Neural progenitor cell (in vitro differentiated cells): ENCODE data around the gene TSPYL2. TPM values are rescaled to one million over a fixed set of nuclear protein-coding genes. Genes with fewer than 3 reads are reported as not detected.

ENCODE experiments used
- DNase-seq: peaks from one replicate; pipeline ENCODE4 v3.0.0-alpha.2; 2016; ENCODE audit warnings: low spot score
- H2AFZ ChIP-seq: fragments of 200-600 bp; sonication (generic); replicated peaks from 2 replicates; pipeline ENCODE4 v1.6.1; 2016; ENCODE audit warnings: antibody characterized with exemption
- H3F3A ChIP-seq: fragments of 200-600 bp; sonication (generic); 2 replicates; pipeline ENCODE4 v1.6.1; 2016; ENCODE audit warnings: antibody characterized with exemption, low read depth
- H3K27ac ChIP-seq: fragments of 200-600 bp; sonication (generic); 2 replicates; pipeline ENCODE4 v1.5.1; 2016; ENCODE audit warnings: mild to moderate bottlenecking
- H3K27me3 ChIP-seq: fragments of 200-600 bp; sonication (generic); 2 replicates; pipeline ENCODE4 v1.6.1; 2016; ENCODE audit warnings: mild to moderate bottlenecking, moderate library complexity
- H3K36me3 ChIP-seq: fragments of 200-600 bp; sonication (generic); 2 replicates; pipeline ENCODE4 v1.5.1; 2016
- H3K4me1 ChIP-seq: fragments of 200-600 bp; sonication (generic); 2 replicates; pipeline ENCODE4 v1.6.1; 2016; ENCODE audit warnings: mixed run types
- H3K4me2 ChIP-seq: fragments of 200-600 bp; sonication (generic); 2 replicates; pipeline ENCODE4 v1.6.1; 2016
- H3K4me3 ChIP-seq: fragments of 200-600 bp; sonication (generic); 2 replicates; pipeline ENCODE4 v1.5.1; 2016
- H3K79me2 ChIP-seq: fragments of 200-600 bp; sonication (generic); 2 replicates; pipeline ENCODE4 v1.6.1; 2016; ENCODE audit warnings: low read depth
- H3K9ac ChIP-seq: fragments of 200-600 bp; sonication (generic); 2 replicates; pipeline ENCODE4 v1.6.1; 2016
- H3K9me3 ChIP-seq: fragments of 200-600 bp; sonication (generic); 2 replicates; pipeline ENCODE4 v1.5.1; 2016; ENCODE audit warnings: low read depth
- H4K20me1 ChIP-seq: fragments of 200-600 bp; sonication (generic); 2 replicates; pipeline ENCODE4 v1.6.1; 2016; ENCODE audit warnings: low read depth
- H3K27ac Mint-ChIP-seq: 3 replicates; pipeline ENCODE4 v1.8.0; 2021; ENCODE audit warnings: mixed read lengths
- H3K27me3 Mint-ChIP-seq: 2 replicates; pipeline ENCODE4 v1.8.0; 2022; ENCODE audit warnings: low read depth, mild to moderate bottlenecking, inconsistent platforms, moderate library complexity, mixed read lengths; ENCODE audit not compliant: insufficient read depth
- H3K36me3 Mint-ChIP-seq: 3 replicates; pipeline ENCODE4 v1.8.0; 2021; ENCODE audit warnings: mixed read lengths
- H3K4me1 Mint-ChIP-seq: 3 replicates; pipeline ENCODE4 v1.8.0; 2021; ENCODE audit warnings: mixed read lengths
- H3K4me3 Mint-ChIP-seq: 3 replicates; pipeline ENCODE4 v1.8.0; 2021; ENCODE audit warnings: mild to moderate bottlenecking, moderate library complexity, mixed read lengths
- H3K9me3 Mint-ChIP-seq: 3 replicates; pipeline ENCODE4 v1.8.0; 2020; ENCODE audit warnings: mixed read lengths
- CTCF ChIP-seq: fragments of 200-600 bp; sonication (generic); IDR thresholded peaks from 2 replicates; pipeline ENCODE4 v1.5.1; 2017; ENCODE audit warnings: antibody characterized with exemption, mild to moderate bottlenecking
- EZH2 ChIP-seq: fragments of 200-600 bp; sonication (generic); IDR thresholded peaks from 2 replicates; pipeline ENCODE4 v1.6.1; 2017; ENCODE audit warnings: antibody characterized with exemption, mild to moderate bottlenecking, moderate library complexity
- EZH2phosphoT487 ChIP-seq: fragments of 200-600 bp; sonication (generic); IDR thresholded peaks from 2 replicates; pipeline ENCODE4 v1.6.1; 2017; ENCODE audit warnings: antibody characterized with exemption
- total RNA-seq: library from RNA; depleted of rRNA; stranded (reverse); fragments of >200 nt; gene quantifications from 2 replicates; pipeline ENCODE4 v1.2.3, GENCODE V29; 2015; ENCODE audit warnings: low replicate concordance

TSPYL2 gene
- total RNA-seq, 1 donor from 2014 or later: 37.1 TPM

GRCh38 chrX:53056292-53056691 is 25.9 kb upstream of the TSPYL2 start:
- H3K9me3 Mint-ChIP-seq: peaks cover 2% of the 10 kb centered on the region

GRCh38 chrX:53065104-53065503 is 17.1 kb upstream of the TSPYL2 start:
- no peak overlapping the region for H3K27ac Mint-ChIP-seq
- no peaks in the 10 kb centered on the region for H3K79me2 ChIP-seq
- H3F3A ChIP-seq: no peaks in the 10 kb centered on the region
- no peaks in the 10 kb centered on the region for H3K9me3 ChIP-seq
- H3K4me1 Mint-ChIP-seq: no peaks in the 10 kb centered on the region
- H4K20me1 ChIP-seq: peaks cover 3% of the 10 kb centered on the region
- no peaks in the 10 kb centered on the region for H3K9me3 Mint-ChIP-seq
- H3K27ac ChIP-seq: no peak overlapping the region
- no peak overlapping the region for H3K4me3 ChIP-seq
- H3K4me3 Mint-ChIP-seq: no peak overlapping the region
- H3K27me3 Mint-ChIP-seq: peaks cover 3% of the 10 kb centered on the region
- H2AFZ ChIP-seq: no peak overlapping the region
- H3K9ac ChIP-seq: no peak overlapping the region
- no peak overlapping the region for H3K4me2 ChIP-seq
- no peak for DNase-seq
- H3K36me3 ChIP-seq: no peaks in the 10 kb centered on the region
- no peaks in the 10 kb centered on the region for H3K4me1 ChIP-seq
- no peaks in the 10 kb centered on the region for H3K27me3 ChIP-seq
- TF ChIP-seq CTCF (no peak), EZH2phosphoT487 (no peak), EZH2 (no peak)
- no peaks in the 10 kb centered on the region for H3K36me3 Mint-ChIP-seq

More at GRCh38 chrX:53056292-53056691, 25.9 kb upstream of the TSPYL2 start:
- H3K4me2 ChIP-seq: no peak overlapping the region
- TF ChIP-seq CTCF (no peak), EZH2 (no peak), EZH2phosphoT487 (no peak)
- Mint-ChIP-seq H3K27ac (no peak overlapping the region), H3K27me3 (no peaks in the 10 kb centered on the region), H3K36me3 (peaks cover 1% of the 10 kb centered on the region), H3K4me1 (no peaks in the 10 kb centered on the region), H3K4me3 (no peak overlapping the region)
- H4K20me1 ChIP-seq: no peaks in the 10 kb centered on the region
- H3K4me3 ChIP-seq: no peak overlapping the region
- H3K27me3 ChIP-seq: no peaks in the 10 kb centered on the region
- H2AFZ ChIP-seq: no peak overlapping the region
- H3K36me3 ChIP-seq: no peaks in the 10 kb centered on the region
- DNase-seq: no peak
- H3K79me2 ChIP-seq: peaks cover 36% of the 10 kb centered on the region
- H3K4me1 ChIP-seq: no peaks in the 10 kb centered on the region
- no peak overlapping the region for H3K27ac ChIP-seq
- no peak overlapping the region for H3K9ac ChIP-seq
- no peaks in the 10 kb centered on the region for H3K9me3 ChIP-seq
- H3F3A ChIP-seq: no peaks in the 10 kb centered on the region

GRCh38 chrX:53071064-53071463 is 11.1 kb upstream of the TSPYL2 start:
- H4K20me1 ChIP-seq: peaks cover 4% of the 10 kb centered on the region
- H3K9me3 ChIP-seq: no peaks in the 10 kb centered on the region
- H3K4me3 ChIP-seq: no peak overlapping the region
- no peak overlapping the region for H3K27ac ChIP-seq
- H3F3A ChIP-seq: peaks cover 26% of the 10 kb centered on the region
- no peak for DNase-seq
- Mint-ChIP-seq H3K4me1 (peaks cover 2% of the 10 kb centered on the region), H3K9me3 (no peaks in the 10 kb centered on the region), H3K4me3 (no peak overlapping the region), H3K27ac (no peak overlapping the region), H3K36me3 (no peaks in the 10 kb centered on the region), H3K27me3 (no peaks in the 10 kb centered on the region)
- TF ChIP-seq EZH2phosphoT487: no peak
- TF ChIP-seq CTCF: no peak
- TF ChIP-seq EZH2: no peak
- H3K27me3 ChIP-seq: no peaks in the 10 kb centered on the region
- H3K79me2 ChIP-seq: no peaks in the 10 kb centered on the region
- H3K4me1 ChIP-seq: peaks cover 3% of the 10 kb centered on the region
- no peak overlapping the region for H3K9ac ChIP-seq
- no peaks in the 10 kb centered on the region for H3K36me3 ChIP-seq
- no peak overlapping the region for H3K4me2 ChIP-seq
- no peak overlapping the region for H2AFZ ChIP-seq
